WTC11 (cell line): Measurements from ENCODE around the gene MAPK8IP1. TPM values are rescaled to one million over a fixed set of nuclear protein-coding genes. Genes with fewer than 3 reads are reported as not detected.

Source experiments
- ATAC-seq: fragments of 200-7000 bp; cut with Tn5 transposase; 2 replicates; pipeline ENCODE4 v1.10.0; 2021; ENCODE audit warnings: mild to moderate bottlenecking, moderate library complexity
- CTCF ChIA-PET: fragments of 300-600 bp; sonication (Branson Sonifier 250); formaldehyde crosslinking; loops from one replicate; lab custom pipeline; 2021; ENCODE audit warnings: antibody characterized with exemption; lab: Charles Lee
- POLR2A ChIA-PET: fragments of 350-600 bp; sonication (Branson Sonifier 250); formaldehyde crosslinking; loops from one replicate; lab custom pipeline; 2021; ENCODE audit warnings: antibody characterized with exemption; lab: Charles Lee
- DNase-seq: peaks from one replicate; pipeline ENCODE4 v3.0.0; 2021; ENCODE audit warnings: low spot score
- H3K27ac Mint-ChIP-seq: 2 replicates; pipeline ENCODE4 v1.8.0; 2021; ENCODE audit warnings: mixed read lengths
- H3K27me3 Mint-ChIP-seq: 2 replicates; pipeline ENCODE4 v1.8.0; 2021; ENCODE audit warnings: low read depth, mild to moderate bottlenecking, moderate library complexity, mixed read lengths
- H3K36me3 Mint-ChIP-seq: 2 replicates; pipeline ENCODE4 v1.8.0; 2021; ENCODE audit warnings: mixed read lengths
- H3K4me1 Mint-ChIP-seq: 2 replicates; pipeline ENCODE4 v1.8.0; 2022; ENCODE audit warnings: mixed read lengths
- H3K4me3 Mint-ChIP-seq: 2 replicates; pipeline ENCODE4 v1.8.0; 2021; ENCODE audit warnings: mild to moderate bottlenecking, moderate library complexity, mixed read lengths
- H3K9me3 Mint-ChIP-seq: 2 replicates; pipeline ENCODE4 v1.8.0; 2021; ENCODE audit warnings: mixed read lengths
- CREM ChIP-seq: sonication (generic); formaldehyde crosslinking; IDR thresholded peaks from 2 replicates; pipeline ENCODE4 v1.8.1; 2022; ENCODE audit warnings: mild to moderate bottlenecking, missing genetic modification reagents, moderate library complexity
- FOXJ3 ChIP-seq: sonication (generic); formaldehyde crosslinking; IDR thresholded peaks from 2 replicates; pipeline ENCODE4 v1.9.0; 2021; ENCODE audit warnings: missing genetic modification reagents, mild to moderate bottlenecking, borderline replicate concordance
- GRHL2 ChIP-seq: fragments of 250-450 bp; sonication (Bioruptor Pico); IDR thresholded peaks from 2 replicates; pipeline ENCODE4 v1.8.0; 2022; ENCODE audit warnings: mild to moderate bottlenecking, moderate library complexity; ENCODE audit not compliant: insufficient replicate concordance, severe bottlenecking
- IRF2 ChIP-seq: sonication (generic); formaldehyde crosslinking; IDR thresholded peaks from 2 replicates; pipeline ENCODE4 v1.8.0; 2022; ENCODE audit warnings: low read depth, missing genetic modification reagents, borderline replicate concordance
- NFATC4 ChIP-seq: fragments of 250-450 bp; sonication (Bioruptor Pico); IDR thresholded peaks from 2 replicates; pipeline ENCODE4 v1.9.0; 2021; ENCODE audit warnings: mild to moderate bottlenecking
- NR3C1 ChIP-seq: sonication (generic); formaldehyde crosslinking; conservative IDR thresholded peaks from 2 replicates; pipeline ENCODE4 v1.8.1; 2023; ENCODE audit warnings: low read depth, mild to moderate bottlenecking, missing genetic modification reagents
- RELA ChIP-seq: sonication (generic); formaldehyde crosslinking; IDR thresholded peaks from 2 replicates; pipeline ENCODE4 v1.8.1; 2022; ENCODE audit warnings: missing genetic modification reagents, mild to moderate bottlenecking, borderline replicate concordance
- SMAD3 ChIP-seq: sonication (generic); formaldehyde crosslinking; IDR thresholded peaks from 2 replicates; pipeline ENCODE4 v1.8.0; 2022; ENCODE audit warnings: missing genetic modification reagents, mild to moderate bottlenecking, borderline replicate concordance
- SMAD4 ChIP-seq: sonication (generic); formaldehyde crosslinking; IDR thresholded peaks from 2 replicates; pipeline ENCODE4 v1.8.0; 2022; ENCODE audit warnings: mild to moderate bottlenecking, missing genetic modification reagents
- ZNF219 ChIP-seq: sonication (generic); formaldehyde crosslinking; IDR thresholded peaks from 2 replicates; pipeline ENCODE4 v1.8.0; 2023; ENCODE audit warnings: missing genetic modification reagents, mild to moderate bottlenecking, borderline replicate concordance
- ZNF263 ChIP-seq: sonication (generic); formaldehyde crosslinking; IDR thresholded peaks from 2 replicates; pipeline ENCODE4 v1.8.1; 2022; ENCODE audit warnings: low read depth, mild to moderate bottlenecking, moderate library complexity, missing genetic modification reagents
- ZNF317 ChIP-seq: sonication (generic); formaldehyde crosslinking; IDR thresholded peaks from 2 replicates; pipeline ENCODE4 v1.8.1; 2023; ENCODE audit warnings: low read depth, mild to moderate bottlenecking, moderate library complexity, missing genetic modification reagents, borderline replicate concordance
- ZNF416 ChIP-seq: fragments of 250-450 bp; sonication (Bioruptor Pico); IDR thresholded peaks from 2 replicates; pipeline ENCODE4 v1.9.0; 2021; ENCODE audit warnings: mild to moderate bottlenecking, inconsistent platforms
- total RNA-seq: library from RNA; stranded (reverse); gene quantifications from 3 replicates; pipeline ENCODE4 v1.2.3, GENCODE V29; 2021
- TF ChIP-seq, protein P1 (sequence below): sonication (generic); formaldehyde crosslinking; IDR thresholded peaks from 2 replicates; pipeline ENCODE4 v1.8.1; 2022; ENCODE audit warnings: low read depth, mild to moderate bottlenecking, moderate library complexity, missing genetic modification reagents, borderline replicate concordance
- TF ChIP-seq, protein P2 (sequence below): sonication (generic); formaldehyde crosslinking; IDR thresholded peaks from 2 replicates; pipeline ENCODE4 v1.8.1; 2023; ENCODE audit warnings: mild to moderate bottlenecking, moderate library complexity, missing genetic modification reagents
- TF ChIP-seq, protein P3 (sequence below): sonication (generic); formaldehyde crosslinking; IDR thresholded peaks from 2 replicates; pipeline ENCODE4 v1.8.0; 2023; ENCODE audit warnings: missing genetic modification reagents, mild to moderate bottlenecking, borderline replicate concordance
- TF ChIP-seq, protein P4 (sequence below): sonication (generic); formaldehyde crosslinking; IDR thresholded peaks from 2 replicates; pipeline ENCODE4 v1.8.0; 2023; ENCODE audit warnings: missing genetic modification reagents
- TF ChIP-seq, protein P5 (sequence below): sonication (generic); formaldehyde crosslinking; IDR thresholded peaks from 2 replicates; pipeline ENCODE4 v1.8.0; 2022; ENCODE audit warnings: mild to moderate bottlenecking, missing genetic modification reagents

Gene MAPK8IP1
- total RNA-seq, 1 experiment from 2014 or later, result 34.1 TPM

DNA sequence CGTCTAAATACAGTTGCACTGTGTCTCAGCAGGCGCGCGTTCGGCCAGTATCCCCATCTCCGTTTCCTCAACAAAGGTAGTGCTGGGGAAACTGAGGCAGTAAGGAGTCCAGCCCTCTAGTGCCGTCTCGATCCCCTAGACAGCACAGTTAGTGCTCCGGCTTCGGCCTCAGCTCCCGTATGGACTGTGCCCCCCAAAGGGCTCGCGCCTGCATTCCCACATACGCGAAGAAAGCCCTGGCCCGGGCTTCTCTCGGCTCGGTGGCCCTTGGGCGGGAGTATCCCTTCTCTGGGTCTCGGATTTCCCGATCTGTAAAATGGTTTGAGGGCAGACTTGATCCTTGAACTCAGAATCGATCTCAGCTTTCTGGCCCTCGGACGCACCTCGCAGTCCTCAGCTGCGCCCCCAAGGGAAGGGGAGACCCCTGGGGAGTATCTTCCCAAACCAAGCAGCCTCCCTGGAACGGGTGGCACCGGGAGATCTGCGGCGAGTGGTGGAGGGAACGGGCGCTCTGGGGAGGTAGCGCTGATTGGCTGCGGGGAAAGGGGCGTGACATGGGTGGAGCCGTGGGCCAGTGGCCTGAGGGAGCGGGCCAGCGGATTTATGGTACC lies 33.0 kb downstream of the MAPK8IP1 start (continued):
- TF ChIP-seq, protein P1, sequence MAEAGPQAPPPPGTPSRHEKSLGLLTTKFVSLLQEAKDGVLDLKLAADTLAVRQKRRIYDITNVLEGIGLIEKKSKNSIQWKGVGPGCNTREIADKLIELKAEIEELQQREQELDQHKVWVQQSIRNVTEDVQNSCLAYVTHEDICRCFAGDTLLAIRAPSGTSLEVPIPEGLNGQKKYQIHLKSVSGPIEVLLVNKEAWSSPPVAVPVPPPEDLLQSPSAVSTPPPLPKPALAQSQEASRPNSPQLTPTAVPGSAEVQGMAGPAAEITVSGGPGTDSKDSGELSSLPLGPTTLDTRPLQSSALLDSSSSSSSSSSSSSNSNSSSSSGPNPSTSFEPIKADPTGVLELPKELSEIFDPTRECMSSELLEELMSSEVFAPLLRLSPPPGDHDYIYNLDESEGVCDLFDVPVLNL, result no peak
- no peak for TF ChIP-seq ZNF219 (CRISPR knock-in tag)
- TF ChIP-seq, protein P2, sequence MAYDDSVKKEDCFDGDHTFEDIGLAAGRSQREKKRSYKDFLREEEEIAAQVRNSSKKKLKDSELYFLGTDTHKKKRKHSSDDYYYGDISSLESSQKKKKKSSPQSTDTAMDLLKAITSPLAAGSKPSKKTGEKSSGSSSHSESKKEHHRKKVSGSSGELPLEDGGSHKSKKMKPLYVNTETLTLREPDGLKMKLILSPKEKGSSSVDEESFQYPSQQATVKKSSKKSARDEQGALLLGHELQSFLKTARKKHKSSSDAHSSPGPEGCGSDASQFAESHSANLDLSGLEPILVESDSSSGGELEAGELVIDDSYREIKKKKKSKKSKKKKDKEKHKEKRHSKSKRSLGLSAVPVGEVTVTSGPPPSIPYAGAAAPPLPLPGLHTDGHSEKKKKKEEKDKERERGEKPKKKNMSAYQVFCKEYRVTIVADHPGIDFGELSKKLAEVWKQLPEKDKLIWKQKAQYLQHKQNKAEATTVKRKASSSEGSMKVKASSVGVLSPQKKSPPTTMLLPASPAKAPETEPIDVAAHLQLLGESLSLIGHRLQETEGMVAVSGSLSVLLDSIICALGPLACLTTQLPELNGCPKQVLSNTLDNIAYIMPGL, result 0 out of 2 replicates have a peak, but pooled peaks have one; percentile 50
- TF ChIP-seq, protein P3, sequence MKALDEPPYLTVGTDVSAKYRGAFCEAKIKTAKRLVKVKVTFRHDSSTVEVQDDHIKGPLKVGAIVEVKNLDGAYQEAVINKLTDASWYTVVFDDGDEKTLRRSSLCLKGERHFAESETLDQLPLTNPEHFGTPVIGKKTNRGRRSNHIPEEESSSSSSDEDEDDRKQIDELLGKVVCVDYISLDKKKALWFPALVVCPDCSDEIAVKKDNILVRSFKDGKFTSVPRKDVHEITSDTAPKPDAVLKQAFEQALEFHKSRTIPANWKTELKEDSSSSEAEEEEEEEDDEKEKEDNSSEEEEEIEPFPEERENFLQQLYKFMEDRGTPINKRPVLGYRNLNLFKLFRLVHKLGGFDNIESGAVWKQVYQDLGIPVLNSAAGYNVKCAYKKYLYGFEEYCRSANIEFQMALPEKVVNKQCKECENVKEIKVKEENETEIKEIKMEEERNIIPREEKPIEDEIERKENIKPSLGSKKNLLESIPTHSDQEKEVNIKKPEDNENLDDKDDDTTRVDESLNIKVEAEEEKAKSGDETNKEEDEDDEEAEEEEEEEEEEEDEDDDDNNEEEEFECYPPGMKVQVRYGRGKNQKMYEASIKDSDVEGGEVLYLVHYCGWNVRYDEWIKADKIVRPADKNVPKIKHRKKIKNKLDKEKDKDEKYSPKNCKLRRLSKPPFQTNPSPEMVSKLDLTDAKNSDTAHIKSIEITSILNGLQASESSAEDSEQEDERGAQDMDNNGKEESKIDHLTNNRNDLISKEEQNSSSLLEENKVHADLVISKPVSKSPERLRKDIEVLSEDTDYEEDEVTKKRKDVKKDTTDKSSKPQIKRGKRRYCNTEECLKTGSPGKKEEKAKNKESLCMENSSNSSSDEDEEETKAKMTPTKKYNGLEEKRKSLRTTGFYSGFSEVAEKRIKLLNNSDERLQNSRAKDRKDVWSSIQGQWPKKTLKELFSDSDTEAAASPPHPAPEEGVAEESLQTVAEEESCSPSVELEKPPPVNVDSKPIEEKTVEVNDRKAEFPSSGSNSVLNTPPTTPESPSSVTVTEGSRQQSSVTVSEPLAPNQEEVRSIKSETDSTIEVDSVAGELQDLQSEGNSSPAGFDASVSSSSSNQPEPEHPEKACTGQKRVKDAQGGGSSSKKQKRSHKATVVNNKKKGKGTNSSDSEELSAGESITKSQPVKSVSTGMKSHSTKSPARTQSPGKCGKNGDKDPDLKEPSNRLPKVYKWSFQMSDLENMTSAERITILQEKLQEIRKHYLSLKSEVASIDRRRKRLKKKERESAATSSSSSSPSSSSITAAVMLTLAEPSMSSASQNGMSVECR (CRISPR knock-in tag), result no peak
- no peak for TF ChIP-seq ZNF416 (CRISPR knock-in tag)
- TF ChIP-seq NFATC4 (CRISPR knock-in tag), result no peak; the same call in 1 of the 2 replicates
- TF ChIP-seq NR3C1 (CRISPR knock-in tag), result no peak

DNA sequence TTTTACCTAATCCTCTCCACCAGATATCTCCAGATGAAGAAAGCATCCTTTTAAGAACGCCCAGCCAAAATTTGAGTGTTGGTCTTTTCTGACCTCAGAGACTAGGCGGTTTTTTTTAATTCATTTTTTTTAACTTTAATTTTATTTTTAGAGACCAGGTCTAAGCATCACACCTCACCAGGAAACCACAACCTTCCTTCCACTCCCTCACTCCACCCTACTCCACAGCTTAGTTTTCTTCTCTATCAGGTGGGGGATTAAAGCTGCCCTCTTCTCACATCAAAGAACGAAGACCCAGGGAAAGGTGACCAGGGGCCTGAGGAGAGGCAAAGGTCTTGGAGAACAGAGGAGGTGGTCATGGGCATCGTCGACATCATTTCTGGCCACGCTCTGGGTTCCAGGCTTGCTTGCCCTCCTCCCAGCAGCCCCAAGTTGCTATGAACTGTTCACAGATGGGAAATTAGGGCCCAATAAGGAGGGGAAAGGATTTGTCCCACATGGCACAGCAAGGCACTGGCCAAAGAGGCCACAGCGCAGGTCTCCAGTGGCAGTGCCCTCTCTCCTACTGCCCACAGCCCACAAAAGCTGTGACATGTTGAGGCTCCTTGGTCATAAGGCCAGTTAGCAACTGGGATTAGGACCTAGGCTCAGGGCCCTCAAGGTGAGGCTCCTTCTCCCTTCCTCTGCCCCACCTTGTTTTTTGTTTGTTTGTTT lies 33.7 kb downstream of the MAPK8IP1 start:
- TF ChIP-seq, protein P4, sequence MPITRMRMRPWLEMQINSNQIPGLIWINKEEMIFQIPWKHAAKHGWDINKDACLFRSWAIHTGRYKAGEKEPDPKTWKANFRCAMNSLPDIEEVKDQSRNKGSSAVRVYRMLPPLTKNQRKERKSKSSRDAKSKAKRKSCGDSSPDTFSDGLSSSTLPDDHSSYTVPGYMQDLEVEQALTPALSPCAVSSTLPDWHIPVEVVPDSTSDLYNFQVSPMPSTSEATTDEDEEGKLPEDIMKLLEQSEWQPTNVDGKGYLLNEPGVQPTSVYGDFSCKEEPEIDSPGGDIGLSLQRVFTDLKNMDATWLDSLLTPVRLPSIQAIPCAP (CRISPR knock-in tag), result no peak
- no peak for TF ChIP-seq ZNF263
- no peak for TF ChIP-seq CREM
- no peak for TF ChIP-seq FOXJ3 (CRISPR knock-in tag)
- no peak for TF ChIP-seq NFATC4 (CRISPR knock-in tag)
- TF ChIP-seq SMAD4, result no peak
- no peak for TF ChIP-seq ZNF317 (CRISPR knock-in tag)
- TF ChIP-seq RELA (CRISPR knock-in tag), result no peak
- TF ChIP-seq SMAD3 (CRISPR knock-in tag), result no peak
- TF ChIP-seq ZNF219 (CRISPR knock-in tag), result no peak
- TF ChIP-seq, protein P5, sequence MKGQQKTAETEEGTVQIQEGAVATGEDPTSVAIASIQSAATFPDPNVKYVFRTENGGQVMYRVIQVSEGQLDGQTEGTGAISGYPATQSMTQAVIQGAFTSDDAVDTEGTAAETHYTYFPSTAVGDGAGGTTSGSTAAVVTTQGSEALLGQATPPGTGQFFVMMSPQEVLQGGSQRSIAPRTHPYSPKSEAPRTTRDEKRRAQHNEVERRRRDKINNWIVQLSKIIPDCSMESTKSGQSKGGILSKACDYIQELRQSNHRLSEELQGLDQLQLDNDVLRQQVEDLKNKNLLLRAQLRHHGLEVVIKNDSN, result no peak
- TF ChIP-seq IRF2, result no peak
- no peak for TF ChIP-seq GRHL2
- no peak overlapping the region; the same call in 1 of the 2 replicates for H3K27ac Mint-ChIP-seq
- H3K36me3 Mint-ChIP-seq, result peaks cover 2% of the 10 kb centered on the region; the same call in 1 of the 2 replicates
- H3K27me3 Mint-ChIP-seq, result peaks cover 2% of the 10 kb centered on the region; the same call in 1 of the 2 replicates
- H3K4me1 Mint-ChIP-seq, result peaks cover 34% of the 10 kb centered on the region
- ATAC-seq (no peak), DNase-seq (no peak)
- no peaks in the 10 kb centered on the region for H3K9me3 Mint-ChIP-seq
- CTCF ChIA-PET, result no interaction called here
- POLR2A ChIA-PET, result interaction anchor here (0.8 to 1.6 kb wide), 2 partner anchors 23 to 64 kb away, joined by 3 to 8 read pairs; no protein-coding TSS in a partner anchor
- peak overlapping the region; percentile 93 for H3K4me3 Mint-ChIP-seq
